RCC 7860 (cell line): Measurements from ENCODE around the gene TREM1.
"Not testable (repeated sequence)": the region's sequence is repeated elsewhere in the genome, so short reads cannot be mapped to it uniquely, and the experiment has no call there.

Experiments
- DNase-seq: peaks from one replicate; pipeline ENCODE4 v3.0.0-alpha.2; 2015; ENCODE audit warnings: low spot score
- FAIRE-seq: peaks from 2 replicates; lab custom pipeline; 2012; peaks lifted over from hg19 to GRCh38; lab: Jason Lieb, UNC

TREM1 gene

DNA sequence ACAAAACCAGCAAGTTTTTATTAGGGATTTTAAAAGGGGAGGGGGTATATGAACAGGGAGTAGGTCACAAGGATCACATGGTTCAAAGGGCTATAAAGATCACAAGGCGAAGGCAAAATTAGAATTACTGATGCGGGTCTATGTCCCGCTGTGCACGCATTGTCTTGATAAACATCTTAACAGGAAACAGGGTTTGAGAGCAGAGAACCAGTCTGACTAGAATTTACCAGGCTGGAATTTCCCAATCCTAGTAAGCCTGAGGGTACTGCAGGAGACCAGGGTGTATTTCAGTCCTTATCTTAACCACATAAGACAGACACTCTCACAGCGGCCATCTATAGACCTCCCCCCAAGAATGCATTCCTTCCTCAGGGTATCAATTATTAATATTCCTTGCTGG lies 10.8 kb upstream of the TREM1 start:
- not testable (repeated sequence) for DNase-seq, FAIRE-seq

DNA sequence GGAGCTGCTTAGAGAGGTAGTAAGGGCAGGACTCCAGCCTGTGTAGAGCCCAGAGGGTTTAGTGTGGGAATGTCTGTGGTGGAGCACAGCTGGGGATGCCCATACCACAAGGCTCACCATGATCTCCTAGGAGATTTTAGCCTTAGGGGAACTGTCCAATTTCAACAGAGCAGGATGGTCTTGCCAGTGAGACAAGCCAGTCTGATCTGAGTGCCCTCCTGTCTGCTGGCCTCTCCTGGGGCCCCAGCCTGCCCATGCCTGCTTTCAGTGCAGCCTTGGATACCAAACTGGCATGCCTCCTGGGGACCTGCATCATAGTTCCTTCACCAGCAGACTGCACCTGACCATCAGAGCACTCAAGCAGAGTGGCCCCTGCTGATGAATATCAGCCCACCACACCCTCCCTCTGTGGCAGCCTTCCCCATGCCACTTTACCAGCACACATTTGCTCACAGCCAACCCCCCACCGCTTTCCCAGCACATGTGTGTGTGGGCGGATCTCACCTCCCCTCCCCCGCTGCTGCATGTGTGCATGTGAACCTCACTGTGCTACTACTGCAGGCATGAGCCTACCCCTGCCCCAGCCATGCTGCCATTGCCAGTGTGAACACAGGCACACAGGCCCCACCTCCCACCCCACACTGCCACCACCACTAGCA lies 7.9 kb upstream of the TREM1 start:
- FAIRE-seq (no peak), DNase-seq (no peak)

DNA sequence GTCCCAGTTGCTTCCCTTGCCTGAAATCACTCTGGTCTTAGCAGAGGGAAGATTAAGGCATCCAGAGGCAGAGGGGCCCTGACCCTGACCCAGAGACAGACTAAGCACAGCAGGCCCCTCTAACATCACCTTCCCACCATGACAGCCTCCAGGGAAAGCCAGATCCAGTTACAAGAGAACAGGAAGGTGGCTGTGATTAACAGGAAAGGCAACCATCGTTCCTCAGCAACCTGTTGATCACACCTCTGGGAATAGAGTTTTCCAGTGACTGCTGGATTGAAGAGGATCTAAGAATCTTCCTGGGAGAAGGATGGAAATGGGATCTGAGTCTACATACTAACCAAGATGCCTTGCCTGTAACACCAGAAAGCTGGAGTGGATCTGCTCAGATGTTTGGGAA lies 5.2 kb upstream of the TREM1 start:
- no peak for DNase-seq
- no peak for FAIRE-seq

DNA sequence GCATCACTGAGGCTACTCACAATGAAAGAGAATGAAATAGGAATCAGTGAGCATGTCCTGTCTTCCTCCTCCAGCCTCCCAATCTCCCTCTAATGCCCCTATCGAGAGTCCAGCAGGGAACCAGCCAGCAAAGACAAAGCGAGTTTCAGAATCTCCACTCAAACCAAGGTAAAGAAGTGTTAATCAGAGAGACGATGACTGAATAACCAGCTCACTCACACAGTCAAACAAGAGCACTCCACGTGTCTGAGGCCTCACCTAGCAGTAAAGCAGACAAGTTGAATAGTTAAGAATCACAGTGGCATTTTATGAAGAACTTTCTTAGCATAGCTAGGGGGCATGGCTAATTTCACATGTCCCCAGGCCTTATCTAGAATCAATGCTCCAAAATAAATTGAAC lies 3.3 kb upstream of the TREM1 start:
- DNase-seq (no peak), FAIRE-seq (no peak)

DNA sequence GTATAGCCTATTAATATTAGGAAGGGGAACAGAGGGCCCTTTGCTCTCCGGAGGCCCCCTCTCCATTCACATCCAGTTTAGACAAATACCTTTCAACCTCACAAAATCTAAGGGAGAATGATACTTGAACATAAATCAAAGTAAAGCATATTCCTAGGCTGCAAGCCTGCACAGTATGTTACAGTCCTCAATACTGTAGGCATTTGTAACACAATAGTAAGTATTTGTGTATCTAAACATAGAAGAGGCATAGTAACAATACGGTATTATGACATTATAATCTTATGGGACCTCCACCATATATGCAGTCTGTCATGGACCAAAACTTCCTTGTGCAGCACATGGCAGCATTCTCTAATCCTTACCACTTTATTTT lies 2.3 kb upstream of the TREM1 start:
- FAIRE-seq: no peak
- no peak for DNase-seq

DNA sequence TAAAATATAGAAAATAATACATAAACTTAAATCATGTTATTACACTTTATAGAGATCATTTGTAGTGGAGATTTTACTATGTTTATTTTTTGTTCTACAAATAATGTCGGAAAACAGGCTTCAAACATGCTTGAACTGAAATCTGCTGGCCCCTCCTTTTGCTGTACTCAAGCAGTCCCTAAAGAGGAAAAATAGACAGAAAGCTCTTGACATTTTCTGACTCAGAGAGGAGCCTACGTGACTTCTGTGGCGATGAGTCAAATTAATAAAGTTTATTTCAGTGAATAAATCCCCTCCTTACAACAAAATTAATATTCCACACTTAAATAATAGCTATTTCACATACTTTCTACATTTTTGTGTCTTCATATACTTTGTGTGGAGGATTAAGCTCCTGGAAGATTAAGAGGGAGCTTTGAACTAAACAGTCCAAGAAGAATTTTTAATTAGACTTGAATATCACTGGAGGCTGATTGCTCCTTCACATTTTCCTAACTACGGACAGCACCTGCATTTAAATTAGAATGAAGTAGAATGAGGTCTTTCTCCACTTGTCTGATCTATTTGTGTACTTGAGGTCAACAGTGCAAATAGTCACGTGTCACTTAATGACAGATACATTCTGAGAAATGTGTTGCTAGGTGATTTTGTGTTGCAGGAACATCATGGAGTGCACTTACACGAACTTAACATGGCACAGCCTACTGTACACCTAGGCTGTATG lies 1.7 kb upstream of the TREM1 start:
- FAIRE-seq (no peak), DNase-seq (no peak)

DNA sequence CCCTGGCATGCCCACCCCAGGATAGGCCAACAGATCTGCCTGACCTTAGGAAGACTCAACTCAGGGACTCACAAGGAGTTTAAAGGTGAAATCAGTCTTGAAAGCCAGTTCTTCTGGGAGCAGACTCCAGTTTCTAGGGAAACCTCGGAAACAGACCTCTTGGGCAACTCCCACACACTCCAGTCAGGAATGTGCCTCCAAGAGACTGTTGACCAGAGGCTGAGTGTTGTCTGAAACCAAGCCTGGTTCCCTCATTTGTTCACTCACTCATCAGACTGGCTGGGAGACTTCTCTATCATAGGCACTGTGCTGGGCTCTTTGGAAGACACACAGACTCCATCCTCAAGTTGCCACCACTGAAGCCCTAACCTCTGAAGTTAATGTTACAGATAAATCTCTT lies 1.8 kb downstream of the TREM1 start:
- no peak for DNase-seq
- no peak for FAIRE-seq

DNA sequence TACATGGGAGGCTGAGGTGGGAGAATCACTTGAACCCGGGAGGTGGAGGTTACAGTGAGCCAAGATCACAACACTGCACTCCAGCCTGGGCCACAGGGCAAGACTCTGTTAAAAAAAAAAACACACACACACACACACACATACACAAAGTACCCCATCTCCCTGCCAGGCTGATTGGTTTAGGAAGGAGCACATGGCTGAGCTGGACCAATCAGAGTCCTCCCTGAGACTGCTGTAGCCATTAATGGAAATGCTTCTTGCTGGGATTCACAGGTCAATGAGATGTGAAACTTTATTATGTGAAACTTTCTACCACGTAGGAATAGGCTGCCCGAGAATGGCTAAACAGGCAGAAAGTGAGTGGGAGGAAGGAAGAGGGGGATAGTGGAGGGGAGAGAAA lies 2.9 kb downstream of the TREM1 start:
- no peak for FAIRE-seq

DNA sequence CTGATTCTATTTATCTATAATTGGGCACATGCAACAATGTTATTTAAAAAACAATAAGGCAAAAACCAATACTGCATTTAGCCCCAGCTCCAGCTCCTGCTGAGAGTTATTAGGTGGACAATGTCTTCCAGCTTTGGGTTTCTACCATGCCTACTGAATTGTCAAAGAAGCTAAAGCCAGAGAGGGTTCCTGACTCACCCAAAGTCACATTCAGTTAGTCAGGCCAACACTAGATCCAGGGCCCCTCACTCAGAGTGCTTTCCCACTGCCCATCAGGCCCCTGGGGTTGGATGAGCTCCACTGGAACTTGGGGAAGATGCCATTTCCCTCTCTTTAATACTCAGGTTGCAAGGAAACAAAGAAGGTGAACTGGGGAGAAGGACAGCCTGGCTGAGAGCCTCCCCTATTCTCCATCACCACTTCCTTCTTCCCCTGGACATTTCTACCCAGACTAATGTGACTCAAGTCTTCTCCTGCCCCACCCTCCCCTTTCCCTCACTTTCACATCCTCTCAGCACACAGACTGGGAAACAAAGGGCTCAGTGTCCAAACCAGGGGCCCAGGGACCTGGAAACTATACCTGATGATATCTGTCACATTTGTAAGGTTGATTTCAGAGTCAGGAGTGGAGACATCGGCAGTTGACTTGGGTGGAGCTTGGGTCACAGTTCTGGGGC lies 6.0 kb downstream of the TREM1 start:
- FAIRE-seq: no peak
- no peak for DNase-seq

More for the DNA sequence above, 2.9 kb downstream of the TREM1 start:
- DNase-seq: no peak

DNA sequence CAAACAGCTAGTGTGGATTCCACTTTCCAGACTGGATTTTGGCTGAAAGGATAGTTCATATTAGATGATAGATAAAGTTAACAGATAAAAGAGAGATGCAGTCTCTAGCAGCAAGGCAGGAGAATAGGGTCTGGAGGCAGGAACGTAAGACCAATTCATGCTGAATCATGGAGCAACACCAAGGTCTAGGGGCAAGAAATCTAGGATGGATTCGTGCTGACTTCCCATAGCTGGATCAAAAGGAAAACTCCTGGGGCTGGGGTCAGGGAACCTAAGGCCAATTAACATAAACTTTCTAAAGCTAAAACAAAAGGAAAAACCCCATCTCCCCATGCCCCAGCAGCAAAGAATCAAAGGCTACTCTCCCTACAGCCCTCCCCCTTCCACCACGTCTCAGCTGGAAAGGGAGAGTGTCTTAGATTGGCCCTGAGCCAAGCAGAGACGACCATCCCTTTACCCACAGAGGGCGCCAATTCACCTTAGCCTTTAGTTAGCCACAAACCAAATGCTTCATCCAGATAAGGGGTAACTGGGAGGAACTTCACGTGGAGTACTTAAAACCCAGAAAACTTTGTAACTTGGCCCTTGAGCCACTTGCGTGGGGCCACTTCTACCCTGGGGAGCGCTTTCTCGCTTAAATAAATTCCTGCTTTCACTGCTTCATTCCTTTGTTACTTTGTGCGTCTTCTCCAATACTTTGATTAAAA lies 7.6 kb downstream of the TREM1 start:
- DNase-seq: no peak
- no peak for FAIRE-seq

DNA sequence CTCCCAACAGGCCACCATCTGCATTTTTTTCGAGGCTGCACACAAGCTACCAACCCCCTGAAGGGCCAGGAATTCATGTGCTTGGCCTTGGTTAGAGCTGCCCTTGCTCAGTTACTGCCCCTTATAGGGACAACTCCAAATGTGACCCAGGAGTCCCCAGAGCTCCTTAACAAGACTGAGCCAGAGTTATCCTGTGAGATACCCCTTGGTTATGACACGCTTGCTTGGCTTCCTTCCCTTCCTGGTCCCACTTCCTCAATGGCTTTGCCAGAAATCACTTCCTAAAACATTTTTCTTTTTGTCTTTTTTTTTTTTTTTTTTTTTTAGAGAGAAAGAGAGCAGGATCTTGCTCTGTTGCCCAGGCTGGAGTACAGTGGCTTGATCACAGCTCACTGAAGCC lies 8.9 kb downstream of the TREM1 start:
- FAIRE-seq (no peak), DNase-seq (no peak)

DNA sequence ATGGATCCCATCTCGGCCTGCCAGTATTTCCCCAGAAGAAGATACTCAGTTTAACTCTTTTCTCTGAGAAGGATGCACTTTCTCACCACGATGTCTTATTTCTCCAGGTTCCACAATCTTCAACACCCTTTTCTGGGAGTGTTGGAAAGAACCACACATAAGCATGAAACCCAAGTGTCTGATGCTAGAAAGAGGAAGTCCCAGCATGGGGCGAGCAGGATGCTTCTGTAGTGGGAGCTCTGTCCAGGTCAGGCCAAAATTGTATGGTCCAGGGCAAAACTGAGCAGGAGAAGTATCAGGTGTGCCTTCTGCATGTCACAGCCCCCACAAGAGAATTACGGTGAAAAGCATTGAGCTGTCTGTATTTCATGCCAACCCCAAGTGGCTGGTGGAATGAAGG lies 11.0 kb downstream of the TREM1 start:
- no peak for FAIRE-seq
- DNase-seq: no peak

DNA sequence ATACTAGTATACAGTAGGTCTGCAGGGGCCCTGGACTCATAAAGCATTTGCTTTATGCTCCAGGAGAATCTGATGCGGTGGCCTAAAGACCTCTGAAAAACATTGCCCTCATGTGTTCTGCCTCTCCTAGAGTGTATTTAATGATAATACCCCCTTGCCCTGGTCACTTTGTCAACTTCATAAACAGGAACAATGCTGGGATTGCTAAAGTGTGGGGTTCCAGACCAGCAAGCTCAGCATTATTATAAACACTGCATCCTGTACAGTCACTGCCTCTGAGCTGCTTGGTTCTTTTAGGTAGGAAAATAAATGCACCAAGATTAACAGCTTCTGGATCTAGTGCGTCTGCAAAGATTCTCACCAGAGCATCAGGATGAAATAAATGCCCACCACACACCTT lies 12.2 kb downstream of the TREM1 start:
- DNase-seq (no peak), FAIRE-seq (no peak)

DNA sequence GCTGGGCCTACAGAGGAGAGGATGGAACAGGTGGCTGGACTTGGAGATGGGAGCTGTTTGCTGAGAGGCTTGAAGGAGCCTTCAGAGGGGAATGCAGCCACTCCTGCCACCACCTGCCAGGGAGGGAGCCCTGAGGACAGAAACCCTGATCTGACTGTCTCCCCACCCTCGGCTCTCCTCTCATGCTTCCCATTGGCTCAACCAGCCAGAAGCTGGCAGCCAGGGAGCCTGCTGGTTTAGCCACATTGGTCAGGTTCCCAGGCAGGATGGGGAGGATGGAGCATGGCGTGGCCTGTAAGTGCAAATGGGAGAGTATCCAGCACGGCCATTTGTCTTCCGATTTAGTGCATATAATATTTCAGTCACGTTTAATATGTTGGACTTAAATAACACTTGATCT lies 12.8 kb downstream of the TREM1 start:
- FAIRE-seq: no peak
- no peak for DNase-seq

DNA sequence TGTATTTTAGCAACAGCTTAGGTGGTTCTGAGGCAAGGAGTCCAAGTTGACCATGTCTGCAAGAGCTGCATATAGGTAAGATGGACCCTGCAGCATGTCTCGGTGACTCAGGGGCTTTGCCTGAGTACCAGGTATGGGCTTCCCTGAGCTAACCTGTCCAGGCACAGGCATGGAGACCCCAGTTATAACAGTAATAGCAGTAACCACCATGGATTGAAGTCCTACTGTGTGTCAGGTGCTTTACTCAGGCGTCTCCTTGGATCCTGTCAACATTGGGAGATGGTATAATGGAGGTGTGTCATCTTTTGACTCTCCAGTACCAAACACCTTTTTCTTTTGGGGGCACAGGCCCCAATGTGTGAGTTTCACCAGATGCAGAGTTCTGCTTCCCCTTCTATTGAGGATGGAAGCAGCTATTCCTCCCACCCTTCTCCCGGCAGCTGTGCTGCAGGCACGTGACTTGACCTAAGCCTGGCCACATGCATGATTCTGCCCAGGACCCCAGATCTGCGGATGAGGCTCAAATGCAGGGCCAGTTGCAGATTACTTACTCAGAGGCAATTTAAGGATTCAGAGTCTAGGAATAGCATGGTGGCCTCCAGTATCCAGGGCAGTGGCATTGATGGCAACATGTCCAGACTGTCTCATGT lies 13.8 kb downstream of the TREM1 start:
- DNase-seq (no peak), FAIRE-seq (no peak)

DNA sequence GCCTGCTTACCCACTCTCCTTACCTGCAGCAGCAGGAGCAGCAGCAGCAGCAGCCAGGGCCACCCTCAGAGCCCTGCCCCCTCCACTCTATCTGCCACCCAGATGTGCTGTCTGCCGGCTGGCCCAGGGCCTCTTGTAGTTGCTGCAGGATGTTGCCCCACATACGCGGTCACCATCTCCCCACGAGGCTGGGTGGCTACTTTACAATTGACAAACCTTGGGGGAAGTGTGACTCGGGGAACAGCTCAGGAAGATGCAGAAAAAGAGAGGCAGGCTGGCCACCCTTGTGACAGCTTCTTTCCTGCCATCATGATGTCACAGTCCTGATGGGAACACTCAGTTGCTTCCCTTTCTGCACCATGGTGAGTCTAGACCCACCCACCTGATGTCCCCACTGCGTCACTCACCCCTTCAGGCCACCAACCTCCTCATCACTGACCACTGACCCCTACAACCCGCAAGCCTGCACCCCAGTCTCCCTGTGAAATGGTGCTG lies 14.5 kb downstream of the TREM1 start:
- FAIRE-seq (no peak), DNase-seq (no peak)

DNA sequence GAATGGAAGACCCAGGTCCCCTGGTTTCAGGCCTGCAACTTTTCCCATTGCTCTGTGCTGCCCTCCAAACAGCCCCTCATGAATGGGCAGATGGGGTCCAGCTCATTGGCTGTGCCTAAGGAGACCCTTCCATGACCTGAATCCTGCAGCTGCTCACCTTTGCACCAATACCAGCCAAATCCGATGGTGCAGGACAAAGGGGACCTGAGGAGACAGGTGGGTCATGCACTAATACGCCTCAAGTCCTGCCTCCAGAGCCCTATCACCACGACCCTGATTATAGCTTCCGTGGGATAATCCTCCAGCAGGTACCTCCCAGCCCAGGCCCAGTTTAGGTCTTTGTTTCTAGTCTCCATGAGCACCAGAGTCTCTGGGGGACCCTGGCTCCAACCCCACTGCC lies 16.8 kb downstream of the TREM1 start:
- no peak for FAIRE-seq
- no peak for DNase-seq

DNA sequence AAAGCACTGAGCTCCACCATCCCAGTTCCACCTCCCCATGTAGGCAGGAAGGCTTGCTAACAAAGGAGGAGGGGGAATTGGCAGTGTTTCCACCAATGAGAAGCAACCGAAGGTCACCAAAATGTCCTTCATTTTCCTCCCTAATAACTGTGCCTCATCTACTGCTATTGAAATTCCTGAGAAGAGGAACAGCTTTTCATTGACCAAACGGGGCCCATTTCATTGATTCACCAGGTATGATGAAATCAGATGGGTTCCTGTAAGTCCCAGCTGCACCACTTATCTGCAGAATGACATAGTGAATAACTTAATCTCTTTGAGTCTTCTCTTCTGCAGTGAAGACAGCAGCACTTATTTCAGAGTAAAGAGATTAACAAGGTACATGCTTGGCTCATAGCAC lies 17.3 kb downstream of the TREM1 start:
- FAIRE-seq (no peak), DNase-seq (no peak)

DNA sequence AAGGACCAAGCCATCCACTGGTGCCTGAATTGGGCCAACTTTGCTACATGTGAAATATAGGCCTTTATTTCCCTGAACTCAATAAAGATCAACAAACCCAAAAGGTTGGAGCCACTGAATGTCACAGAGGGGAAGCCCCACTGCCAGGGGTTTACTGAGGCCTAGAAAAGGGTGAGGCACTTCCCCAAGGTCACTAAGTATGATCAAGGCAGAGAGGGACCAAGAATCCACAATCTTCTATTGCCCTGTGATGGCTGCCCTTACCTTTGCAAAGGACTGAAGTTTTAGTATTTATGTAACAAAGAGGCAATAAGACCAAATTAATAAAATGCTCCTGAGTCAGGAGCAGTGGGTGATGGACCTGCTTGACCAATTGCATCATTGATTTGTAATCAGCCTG lies 18.0 kb downstream of the TREM1 start:
- DNase-seq (no peak), FAIRE-seq (no peak)

DNA sequence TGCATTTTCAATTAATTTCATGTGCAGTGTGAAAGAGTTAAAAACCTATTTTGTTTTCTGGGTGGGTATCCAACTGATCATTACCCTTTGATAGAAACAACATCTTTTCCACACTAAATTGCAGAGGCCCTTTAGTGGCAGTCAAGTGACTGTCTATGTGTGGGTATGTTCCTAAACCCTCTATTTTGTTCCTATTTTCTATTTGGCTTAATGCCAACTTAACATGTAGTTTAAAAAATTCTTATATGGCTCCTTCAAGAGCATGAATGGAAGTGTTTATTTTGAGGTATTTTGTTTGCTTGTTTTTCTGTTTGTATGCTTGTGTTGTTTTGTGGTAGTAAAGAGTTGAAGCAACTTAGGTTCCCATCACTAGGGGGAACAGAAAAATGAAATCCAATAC lies 19.9 kb downstream of the TREM1 start:
- FAIRE-seq: no peak
- DNase-seq: no peak

DNA sequence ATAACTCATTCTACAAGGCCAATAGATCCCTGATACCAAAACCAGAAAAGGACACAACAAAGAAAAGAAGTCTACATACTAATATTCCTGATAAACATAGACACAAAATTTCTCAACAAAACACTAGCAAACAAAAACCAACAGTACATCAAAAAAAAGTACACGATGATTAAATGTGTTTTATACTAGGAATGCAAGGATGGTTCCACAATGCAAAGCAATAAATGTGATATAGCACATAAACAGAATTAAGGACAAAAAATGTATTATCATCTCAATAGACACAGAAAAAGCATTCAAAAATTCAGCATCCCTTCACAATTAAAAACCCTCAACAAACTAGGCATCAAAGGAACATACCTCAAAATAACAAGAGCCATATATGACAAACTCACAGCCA lies 23.2 kb downstream of the TREM1 start:
- DNase-seq (no peak), FAIRE-seq (no peak)
